Activated T-cell treated with anti-CD3 and anti-CD28 coated beads for 4 hours (primary cell): ENCODE results near the gene SHBG.
"Not testable (repeated sequence)": the region's sequence is repeated elsewhere in the genome, so short reads cannot be mapped to it uniquely, and the experiment has no call there.

ENCODE experiments used
- DNase-seq: peaks from one replicate; pipeline ENCODE4 v3.0.0-alpha.2; 2020

The SHBG gene, protein sequence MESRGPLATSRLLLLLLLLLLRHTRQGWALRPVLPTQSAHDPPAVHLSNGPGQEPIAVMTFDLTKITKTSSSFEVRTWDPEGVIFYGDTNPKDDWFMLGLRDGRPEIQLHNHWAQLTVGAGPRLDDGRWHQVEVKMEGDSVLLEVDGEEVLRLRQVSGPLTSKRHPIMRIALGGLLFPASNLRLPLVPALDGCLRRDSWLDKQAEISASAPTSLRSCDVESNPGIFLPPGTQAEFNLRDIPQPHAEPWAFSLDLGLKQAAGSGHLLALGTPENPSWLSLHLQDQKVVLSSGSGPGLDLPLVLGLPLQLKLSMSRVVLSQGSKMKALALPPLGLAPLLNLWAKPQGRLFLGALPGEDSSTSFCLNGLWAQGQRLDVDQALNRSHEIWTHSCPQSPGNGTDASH

DNA sequence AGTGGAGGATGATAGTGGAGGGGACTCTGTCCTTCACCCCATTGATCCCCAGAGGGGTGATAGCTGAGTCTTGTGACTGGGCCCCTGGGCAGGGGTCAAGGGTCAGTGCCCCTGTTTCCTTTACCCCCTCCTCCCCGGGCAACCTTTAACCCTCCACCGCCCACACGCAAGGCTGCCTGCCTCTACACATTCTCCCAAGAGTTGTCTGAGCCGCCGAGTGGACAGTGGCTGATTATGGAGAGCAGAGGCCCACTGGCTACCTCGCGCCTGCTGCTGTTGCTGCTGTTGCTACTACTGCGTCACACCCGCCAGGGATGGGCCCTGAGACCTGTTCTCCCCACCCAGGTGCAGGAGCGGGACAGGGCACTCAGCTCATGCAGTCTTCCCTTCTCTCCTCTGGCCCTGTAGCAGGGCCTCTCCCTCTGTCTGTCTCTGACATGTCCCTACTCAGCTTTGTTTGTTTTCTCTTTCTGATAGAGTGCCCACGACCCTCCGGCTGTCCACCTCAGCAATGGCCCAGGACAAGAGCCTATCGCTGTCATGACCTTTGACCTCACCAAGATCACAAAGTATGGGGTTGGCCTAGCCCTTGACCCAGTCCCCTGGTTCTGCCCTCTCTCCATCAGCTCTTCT lies at the start of gene SHBG:
SHBG (plus strand) TSS at position 197 of the 633 bp plus-strand sequence; CDS start at position 235, 38 bp downstream.
- DNase-seq: no peak

DNA sequence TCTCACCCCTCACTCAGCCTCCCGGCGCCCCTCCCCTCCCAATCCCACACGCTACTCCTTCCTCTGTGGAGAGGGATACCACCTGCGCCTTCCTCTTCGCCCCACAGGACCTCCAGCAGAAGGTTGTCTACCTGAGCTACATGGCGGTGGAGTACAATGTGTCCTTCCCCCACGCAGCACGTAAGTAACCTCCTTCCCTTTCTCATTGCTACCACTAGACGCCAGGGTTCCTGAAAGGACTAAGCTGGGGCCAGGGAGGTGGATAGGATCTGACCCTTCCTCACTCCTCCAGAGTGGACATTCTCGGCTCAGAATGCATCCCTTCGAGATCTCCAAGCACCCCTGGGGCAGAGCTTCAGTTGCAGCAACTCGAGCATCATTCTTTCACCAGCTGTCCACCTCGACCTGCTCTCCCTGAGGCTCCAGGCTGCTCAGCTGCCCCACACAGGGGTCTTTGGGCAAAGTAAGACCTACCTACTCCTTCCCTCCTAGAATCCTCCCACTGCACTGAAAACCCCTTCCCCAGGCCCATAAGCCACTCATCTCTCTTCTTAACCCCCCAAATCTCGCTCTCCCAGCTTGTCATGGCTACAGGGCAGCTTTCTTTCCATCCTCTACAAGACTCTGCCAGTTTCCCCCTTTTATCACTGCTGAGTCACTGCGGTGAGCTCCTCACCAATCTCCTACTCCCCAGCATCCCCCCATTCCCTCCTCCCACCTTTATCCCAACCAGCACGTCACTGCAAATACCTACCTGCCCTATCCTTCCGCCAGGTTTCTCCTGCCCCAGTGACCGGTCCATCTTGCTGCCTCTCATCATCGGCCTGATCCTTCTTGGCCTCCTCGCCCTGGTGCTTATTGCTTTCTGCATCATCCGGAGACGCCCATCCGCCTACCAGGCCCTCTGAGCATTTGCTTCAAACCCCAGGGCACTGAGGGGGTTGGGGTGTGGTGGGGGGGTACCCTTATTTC lies 49.0 kb upstream of the SHBG start:
- DNase-seq: no peak

DNA sequence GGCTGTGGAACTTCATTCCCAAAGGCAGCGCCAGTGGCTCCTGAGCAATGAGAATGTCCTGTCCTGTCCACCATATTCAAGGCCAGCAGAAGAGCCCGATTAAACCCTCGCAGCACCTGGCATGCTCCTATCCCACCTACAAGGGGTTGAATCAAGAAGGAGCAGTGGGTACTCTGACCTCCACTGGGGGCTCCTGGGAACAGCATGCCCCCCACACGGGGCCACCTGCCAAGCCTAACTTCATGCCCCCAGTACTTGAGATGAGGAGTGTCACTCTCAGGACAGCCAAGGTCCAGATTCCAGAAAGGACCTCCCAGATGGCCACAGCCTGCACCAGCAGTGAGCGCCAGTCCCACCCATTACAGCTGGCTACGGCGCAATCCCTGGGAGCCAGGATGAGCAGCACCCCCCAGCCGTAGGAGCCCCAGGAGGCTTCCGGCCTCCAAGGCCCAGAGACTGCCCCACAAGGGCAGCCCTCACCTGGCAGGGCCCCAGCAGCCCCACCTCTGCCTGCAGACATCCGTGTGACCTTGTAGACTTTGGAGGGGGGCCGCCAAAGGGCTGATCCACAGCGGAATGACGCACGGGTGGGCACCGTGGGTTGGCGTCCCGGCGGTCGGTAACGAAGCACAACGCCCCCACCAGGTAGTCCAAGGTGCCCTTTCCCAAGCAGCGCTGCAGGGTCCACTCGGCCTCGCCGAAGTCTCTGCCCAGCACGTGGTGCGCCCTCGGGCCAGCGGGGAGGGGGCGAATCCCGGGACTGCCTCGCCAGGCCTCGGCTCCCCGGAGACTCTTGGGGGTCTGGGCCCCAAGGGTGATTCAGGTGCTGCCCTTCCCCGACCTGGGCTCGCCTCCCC lies 47.3 kb upstream of the SHBG start:
- DNase-seq: no peak

- peak; percentile 88 for DNase-seq
Measured at GRCh38 chr17:7583253-7584109, 46.5 kb upstream of the SHBG start, which contains the start of gene MPDU1. TSS of gene MPDU1 (plus strand) at chr17:7583852. CDS start at chr17:7583863, 11 bp downstream.

GRCh38 chr17:7586673-7587419 lies 43.1 kb upstream of the SHBG start:
- DNase-seq: no peak

GRCh38 chr17:7587420-7588151 lies 42.3 kb upstream of the SHBG start:
- no peak for DNase-seq

GRCh38 chr17:7588553-7589203 lies 41.3 kb upstream of the SHBG start:
- no peak for DNase-seq

GRCh38 chr17:7589204-7589868 lies 40.6 kb upstream of the SHBG start:
- DNase-seq: peak; percentile 48

- DNase-seq: no peak
Measured at GRCh38 chr17:7589891-7590691, 39.8 kb upstream of the SHBG start, which contains the start of gene SOX15. TSS of gene SOX15 (minus strand) at chr17:7590094. CDS start at chr17:7589676, 418 bp downstream.

GRCh38 chr17:7590743-7591142 lies 39.2 kb upstream of the SHBG start:
- no peak for DNase-seq

GRCh38 chr17:7591596-7591995 lies 38.3 kb upstream of the SHBG start:
- DNase-seq: no peak

- no peak for DNase-seq
Measured at GRCh38 chr17:7592422-7593021, 37.4 kb upstream of the SHBG start.

- no peak for DNase-seq
Measured at GRCh38 chr17:7593296-7593695, 36.6 kb upstream of the SHBG start.

DNA sequence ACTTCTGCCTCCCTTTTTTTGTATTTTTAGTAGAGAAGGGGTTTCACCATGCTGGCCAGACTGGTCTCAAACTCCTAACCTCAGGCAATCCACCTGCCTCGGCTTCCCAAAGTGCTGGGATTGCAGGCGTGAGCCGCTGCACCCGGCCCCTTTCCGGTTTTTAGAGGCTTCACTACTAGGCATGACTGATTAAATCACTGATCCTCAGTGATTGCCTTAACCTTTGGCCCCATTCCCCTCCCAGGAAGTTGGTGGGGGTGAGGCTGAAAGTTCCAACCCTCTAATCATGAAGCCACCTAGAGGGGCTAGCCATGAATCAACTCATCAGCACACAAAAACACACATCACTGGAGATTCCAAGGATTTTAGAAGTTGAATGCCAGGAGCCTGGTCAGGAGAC lies 32.4 kb upstream of the SHBG start:
- not testable (repeated sequence) for DNase-seq

- DNase-seq: no peak
Measured at GRCh38 chr17:7606280-7606679, 23.7 kb upstream of the SHBG start.

- no peak for DNase-seq
Measured at GRCh38 chr17:7610641-7611040, 19.3 kb upstream of the SHBG start.
